HG03039 (cell line): ENCODE data around the gene PAEP.
"Not testable (repeated sequence)": the region's sequence is repeated elsewhere in the genome, so short reads cannot be mapped to it uniquely, and the experiment has no call there.

Experiments used
- ATAC-seq: cut with Tn5 transposase; IDR thresholded peaks from one replicate; pipeline ENCODE4 v1.9.1; 2021; ENCODE audit warnings: mild to moderate bottlenecking, moderate library complexity; ENCODE audit not compliant: unreplicated experiment

PAEP gene

DNA sequence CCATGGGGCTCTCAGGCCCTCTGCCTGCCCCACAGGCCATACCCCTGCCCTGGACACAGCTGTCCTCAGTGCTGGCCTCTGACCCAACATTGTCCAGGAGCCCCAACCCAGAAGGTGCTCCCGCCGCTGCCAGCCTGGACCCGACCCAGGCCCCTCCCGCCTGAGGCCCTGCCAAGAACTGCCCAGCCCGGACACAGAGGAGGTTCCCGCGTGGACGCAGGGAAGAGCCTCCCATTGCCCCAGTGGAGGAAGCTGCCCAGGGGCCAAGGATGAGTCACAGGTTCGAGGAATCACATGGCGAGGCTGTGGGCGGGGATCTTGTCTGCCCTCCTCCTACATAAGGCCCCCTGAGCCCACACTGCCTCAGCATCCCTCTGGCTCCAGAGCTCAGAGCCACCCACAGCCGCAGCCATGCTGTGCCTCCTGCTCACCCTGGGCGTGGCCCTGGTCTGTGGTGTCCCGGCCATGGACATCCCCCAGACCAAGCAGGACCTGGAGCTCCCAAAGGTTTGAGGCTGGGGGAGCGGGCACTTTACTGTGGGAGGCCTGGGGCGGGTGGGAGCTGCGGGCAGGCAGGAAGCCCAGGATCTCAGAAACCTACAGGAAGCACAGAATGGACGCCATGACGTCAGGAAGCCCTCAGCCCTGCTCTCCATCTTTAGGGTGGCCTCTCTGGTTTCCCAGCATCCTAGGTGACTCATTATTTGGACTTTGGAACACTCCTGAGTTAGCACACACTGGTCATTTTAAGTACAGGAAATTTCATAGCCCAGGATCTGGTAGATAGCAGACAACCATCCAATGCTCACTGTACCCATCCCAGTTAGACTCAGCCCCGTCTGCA is at the start of gene PAEP:
TSS of gene PAEP (plus strand) at position 366 of the 844 bp plus-strand sequence.
- ATAC-seq, result no peak

DNA sequence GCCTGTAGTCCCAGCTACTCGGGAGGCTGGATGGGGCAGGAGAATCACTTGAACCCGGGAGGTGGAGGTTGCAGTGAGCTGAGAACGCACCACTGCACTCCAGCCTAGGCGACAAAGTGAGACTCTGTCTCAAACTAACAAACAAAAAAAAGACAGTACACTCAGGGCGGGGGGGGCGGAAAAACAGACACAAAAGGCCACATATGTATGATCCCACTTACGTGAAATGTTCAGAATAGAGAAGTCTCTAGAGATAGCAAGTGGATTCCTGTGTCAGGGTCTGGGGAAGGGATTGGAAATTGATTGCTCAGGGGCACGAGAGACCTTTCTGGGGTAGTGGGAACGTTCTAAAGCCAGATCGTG is 49.3 kb upstream of the PAEP start:
- ATAC-seq, result no peak

DNA sequence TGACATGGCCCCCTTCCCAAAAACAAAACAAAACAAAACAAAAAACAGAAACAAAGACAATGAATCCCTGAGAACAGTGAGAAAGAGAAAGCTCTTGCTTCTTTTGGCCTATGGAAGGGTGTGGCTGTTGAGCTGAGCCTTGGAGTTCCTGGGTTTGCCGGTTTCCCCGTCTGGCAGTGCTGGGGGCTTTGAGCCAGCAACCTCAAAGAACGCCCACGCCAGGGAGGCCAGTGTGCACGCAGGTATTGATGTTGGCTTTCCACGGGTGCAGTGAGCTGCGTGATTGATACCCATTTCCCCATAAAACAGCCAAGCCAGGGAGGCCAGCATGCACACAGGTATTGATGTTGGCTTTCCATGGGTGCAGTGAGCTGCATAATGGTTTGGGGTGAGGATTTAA is 48.7 kb upstream of the PAEP start:
- no peak for ATAC-seq

DNA sequence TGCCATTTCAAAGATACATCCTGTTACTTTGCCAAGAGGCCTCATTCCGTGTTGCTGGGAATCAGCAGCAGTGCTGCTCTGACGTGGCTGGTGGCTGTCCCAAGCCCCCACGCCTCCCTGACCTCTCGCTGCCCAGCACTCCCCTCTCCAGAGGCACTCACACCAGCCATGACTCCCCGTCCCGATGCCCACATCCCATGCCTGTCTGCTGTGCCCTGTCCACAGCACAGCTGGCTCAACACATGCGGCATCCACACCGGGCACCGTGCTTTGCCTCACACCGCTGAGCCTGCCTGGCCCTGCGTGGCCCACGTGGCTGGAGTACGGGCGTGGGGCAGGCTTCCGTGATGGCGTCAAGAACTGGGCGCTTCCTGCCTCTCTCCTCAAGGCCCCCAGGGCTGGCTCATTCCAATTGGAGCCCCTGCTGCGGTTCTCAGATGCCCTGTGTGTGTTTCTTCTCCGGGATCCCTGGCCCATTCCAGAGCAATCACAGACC is 48.2 kb upstream of the PAEP start:
- ATAC-seq, result no peak

DNA sequence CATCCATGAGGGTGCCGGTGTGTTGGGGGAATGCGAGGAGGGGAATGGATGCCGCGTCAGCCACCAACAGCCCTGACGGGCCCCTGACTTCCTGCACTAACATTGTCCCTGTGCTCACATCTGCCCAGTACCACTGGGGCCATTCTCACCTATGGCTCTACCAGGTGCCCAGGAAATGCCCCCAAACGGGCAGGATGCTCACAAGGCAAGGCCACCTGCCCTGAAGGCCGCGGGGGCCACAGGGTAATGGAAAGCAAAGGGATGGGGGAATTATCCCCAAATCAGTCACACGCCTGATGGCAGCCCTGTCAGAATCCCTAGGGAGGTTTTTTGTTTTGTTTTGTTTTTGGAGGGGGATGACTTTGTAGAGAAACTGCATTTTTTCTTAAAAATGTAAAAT is 47.6 kb upstream of the PAEP start:
- ATAC-seq, result not testable (repeated sequence)

DNA sequence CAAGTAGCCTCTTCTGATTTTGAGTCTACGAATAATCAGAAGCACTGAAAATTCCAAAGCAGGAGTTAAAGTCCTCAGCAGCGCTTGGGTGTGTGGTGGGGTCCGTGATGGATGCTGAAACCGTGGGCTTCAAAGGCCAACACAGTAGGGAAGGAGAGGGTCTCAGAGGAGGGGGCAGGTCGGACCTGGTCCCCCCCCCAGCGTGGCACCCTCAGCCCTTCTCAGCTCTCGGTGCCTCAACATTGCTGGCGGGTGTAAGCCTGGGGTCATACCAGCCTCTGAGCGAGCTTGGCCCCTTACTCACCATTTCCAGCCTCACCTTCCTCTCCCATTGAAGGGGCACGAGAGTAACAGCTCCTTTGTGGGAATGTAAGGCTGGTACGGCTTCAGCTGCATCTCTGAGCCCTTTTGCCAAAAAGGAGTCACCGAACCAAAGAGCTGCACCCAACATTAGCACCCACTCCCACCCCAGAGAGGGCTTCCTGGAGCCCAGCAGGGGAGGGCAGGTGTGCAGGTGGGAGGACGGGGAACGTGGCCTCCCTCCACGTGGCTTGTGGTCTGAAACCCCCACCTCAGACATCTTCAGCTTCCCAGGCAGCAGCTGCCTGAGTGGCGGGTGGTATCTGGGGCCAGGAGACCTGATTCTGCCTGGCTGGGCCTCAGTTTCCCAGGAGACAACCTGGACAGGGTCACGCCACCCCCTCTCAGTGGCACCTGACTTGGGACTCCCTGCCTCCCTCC is 47.0 kb upstream of the PAEP start:
- ATAC-seq, result no peak

DNA sequence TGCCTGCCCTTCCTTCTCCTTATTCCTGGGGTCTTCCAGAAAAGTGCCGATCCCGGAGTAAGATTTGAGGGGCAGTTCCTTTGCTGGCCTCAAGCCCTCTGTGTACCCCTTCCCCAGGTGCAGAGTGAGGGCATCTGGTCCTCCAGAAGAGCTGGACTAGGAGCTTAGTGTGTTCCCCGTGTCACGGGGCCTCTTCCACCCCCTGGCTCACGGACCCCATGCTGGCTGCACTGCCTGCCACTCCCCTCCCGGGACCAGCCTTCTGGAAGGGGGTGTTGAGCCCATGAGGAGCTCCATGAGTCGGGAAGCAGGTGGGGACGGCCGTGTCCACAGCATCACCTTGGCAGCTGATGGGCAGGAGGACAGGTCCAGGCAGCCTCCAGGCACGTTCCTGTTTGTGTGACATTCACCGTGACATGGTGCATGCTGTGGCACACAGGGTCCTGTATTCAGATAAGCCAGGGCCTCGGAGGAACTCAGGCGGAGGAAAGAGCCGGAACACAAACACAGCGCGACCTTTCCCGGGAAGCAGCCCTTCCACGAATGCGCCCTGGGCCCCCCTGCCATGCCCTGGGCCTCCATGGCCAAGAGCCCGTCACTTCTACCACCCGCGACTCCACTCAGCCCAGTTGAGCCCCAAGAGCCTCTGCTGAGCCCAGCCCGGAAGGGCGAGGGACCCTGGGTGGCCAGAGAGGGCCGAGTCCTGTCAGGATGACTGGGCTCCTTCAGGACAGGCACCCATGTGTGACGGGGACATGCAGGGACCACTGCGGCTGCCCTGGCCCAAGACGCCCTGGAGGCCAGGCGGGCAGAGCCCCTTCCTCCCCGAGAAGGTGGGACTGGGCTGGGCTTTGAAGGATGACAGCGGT is 46.2 kb upstream of the PAEP start:
- no peak for ATAC-seq

DNA sequence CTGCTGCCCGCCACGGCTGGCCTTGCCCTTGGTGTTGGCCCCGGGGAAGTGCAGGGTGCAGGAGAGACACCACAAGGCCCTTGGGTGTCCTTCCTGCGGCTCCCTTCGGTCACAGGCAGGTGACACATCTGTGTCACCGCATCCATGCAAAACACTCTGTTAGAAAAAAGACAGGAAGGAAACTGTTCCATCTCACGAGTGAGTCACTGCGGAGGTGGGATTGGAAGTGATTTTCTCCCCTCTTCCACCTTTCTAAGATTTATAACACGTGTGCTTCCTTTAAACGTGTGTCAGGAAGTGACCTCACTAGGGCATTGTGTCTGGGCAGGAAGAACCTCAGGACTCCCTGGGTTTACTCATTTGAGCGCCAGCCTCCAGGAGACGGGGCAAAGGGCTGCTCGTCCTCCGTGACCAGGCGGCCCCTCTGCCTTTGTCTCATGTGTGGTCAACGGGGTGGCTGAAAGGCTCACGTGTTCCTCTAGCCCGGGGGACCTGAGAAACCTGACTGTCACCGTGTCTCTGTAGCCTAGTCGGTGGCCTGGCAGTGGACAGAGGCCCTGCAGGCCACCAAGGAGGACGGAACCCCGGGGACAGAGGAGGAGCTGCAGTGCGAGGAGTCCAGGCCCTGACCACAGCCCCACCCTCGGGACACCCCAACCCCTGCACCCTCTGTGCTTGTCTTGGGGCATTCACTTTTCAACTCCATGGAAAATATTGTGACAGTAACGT is 45.3 kb upstream of the PAEP start:
- ATAC-seq, result no peak

DNA sequence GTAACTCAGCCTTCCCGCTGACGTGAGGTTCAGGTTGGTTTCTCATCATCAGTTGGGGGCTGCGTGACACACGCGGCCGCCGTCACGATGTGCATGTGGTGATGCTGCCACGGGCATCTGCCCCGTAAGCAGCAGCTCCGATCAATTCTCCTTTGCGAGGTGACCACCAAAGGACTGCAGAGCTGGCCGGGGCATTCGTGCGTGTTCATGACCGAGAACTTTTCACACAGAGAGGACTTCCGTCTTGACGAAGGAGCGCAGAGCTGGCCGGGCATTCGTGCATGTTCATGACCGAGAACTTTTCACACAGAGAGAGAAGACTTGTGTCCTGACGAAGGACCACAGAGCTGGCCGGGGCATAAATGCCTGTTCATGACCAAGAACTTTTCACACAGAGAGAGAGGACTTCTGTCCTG is 44.1 kb upstream of the PAEP start:
- no peak for ATAC-seq

DNA sequence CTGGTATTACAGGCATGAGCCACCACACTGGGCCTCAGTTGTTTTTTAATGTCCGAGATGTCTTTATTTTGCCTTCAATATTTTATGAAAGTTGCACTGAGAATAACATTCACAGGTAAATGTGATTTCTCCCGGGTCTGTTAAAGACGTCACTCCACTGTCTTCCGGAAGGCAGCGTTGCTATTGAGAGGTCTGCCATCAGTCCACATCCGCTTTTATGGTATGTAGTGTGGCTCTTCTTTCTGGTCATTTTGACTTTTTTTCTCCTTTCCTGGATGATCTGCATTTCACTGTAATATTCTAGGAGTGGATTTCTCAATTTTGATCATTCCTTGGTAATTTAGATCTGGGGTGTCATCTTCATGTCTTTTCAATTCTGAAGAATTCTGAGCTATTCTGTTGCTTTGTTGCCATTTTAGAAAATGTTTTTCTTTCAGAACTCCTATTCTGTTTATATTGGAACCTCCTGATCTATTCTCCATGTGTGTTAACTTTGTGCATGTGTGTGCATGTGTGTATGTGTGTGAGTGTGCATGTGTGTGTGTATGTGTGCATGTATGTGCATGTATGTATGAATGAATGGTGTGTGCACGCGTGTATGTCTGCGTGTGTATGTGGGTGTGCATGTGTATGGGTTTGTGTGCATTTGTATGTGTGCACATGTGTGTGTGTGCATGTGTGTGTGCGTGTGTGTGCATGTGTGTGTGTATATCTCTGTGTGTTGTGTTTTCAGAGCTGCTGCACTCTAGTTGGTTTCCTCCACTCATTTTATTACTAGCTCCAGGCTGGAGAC is 42.2 kb upstream of the PAEP start:
- ATAC-seq, result no peak

DNA sequence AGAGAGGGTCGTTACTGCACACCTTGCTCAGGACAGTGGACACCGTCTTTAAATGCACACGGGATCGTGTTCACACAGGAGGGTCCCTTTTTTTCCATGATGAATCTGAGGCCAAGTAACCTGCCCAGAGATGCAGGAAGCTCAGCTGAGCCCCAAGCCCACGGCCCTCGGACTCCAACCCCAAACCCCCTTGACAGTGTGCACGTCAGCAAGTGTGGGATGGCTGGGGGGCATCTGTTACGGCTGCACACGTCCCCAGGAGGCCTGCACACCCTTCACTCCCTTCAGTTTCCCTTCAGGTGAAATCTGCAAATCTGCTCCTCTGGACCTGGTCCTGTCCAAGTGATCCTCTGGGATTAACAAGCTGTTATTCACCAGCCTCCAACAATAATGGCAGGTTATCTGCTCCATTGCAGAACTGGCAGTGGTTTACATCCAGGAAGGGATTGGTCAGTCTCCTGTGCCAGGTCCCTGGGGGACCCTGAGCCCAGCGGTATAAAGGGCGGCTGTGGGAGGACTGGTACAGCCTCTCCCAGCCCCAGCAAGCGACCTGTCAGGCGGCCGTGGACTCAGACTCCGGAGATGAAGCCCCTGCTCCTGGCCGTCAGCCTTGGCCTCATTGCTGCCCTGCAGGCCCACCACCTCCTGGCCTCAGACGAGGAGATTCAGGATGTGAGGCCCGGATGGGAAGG is 40.5 kb upstream of the PAEP start, which contains the start of gene LCN1:
TSS of gene LCN1 (plus strand) at position 525 of the 692 bp plus-strand sequence. CDS start at position 583, 58 bp downstream.
- ATAC-seq, result no peak

DNA sequence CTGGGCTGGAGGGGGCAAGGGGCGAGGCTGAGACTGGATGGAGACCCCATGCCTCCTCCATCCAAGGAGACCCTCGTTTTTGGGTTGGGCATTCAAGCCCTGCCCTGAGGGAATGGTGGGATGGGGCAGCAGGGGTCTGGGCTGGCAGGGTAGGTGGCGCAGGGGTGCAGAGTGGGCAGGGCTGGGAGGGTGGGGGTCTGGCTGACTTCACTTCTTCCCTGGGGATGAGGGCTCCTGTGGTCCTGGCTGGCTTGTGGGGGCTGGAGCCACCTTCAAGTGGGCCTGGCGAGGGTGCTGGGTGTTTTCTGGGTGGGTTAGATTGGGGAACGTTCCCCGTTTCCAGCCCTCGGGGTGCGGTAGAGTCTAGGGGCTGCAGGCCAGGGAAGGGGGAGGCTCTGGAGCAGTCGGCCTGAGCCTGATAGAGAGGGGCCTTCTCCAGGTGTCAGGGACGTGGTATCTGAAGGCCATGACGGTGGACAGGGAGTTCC is 39.9 kb upstream of the PAEP start:
- ATAC-seq, result no peak

DNA sequence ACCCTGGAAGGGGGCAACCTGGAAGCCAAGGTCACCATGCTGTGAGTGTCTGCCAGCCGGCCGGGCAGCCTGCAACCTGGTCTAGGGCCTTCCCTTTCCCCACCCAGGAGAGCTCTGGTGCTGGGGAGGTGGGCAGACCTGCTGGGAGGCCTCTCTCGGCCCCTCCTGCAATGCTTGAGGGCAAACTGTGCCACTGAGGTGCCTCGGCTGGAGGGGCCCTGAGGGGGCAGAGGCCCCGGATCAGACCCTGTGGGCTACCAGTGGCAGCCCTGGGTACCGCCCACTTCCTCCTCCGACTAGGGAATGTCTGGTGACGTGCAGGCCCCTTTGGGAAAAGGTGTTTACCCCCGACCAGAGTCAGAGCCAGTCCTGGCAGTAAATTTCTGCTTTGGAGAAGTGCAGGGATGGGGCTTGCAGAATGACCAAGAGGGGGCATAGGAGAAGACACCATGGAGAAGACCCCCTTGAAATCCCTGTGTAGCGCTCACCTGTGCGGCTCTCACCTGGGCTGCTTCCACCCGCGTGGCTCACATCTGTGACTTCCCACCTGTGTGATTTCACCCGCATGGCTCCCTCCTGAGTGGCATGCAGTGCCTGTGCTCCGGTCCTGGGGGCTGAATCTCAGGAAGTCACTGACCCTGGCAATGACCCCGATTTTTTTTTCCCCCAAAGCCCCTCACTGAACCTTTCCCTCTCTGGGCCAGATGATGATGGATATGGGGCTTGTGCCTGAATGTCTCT is 39.2 kb upstream of the PAEP start:
- ATAC-seq, result no peak

DNA sequence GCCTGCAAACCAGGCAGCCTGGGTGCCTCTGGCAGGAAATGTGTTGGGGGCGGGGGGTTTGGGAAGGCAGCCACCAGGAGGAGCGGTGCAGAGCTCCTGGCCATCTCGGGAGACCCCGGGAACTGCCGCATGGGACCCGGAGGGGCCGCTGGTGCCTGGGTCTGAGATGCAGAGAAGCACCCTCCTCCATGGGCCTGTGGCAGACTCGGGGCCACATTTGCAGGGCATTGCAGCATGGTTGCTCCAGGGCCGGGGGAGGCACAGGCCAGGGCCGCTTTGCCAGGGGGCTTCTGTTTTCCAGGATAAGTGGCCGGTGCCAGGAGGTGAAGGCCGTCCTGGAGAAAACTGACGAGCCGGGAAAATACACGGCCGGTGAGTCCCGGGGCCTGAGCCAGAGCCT is 38.6 kb upstream of the PAEP start:
- no peak for ATAC-seq

DNA sequence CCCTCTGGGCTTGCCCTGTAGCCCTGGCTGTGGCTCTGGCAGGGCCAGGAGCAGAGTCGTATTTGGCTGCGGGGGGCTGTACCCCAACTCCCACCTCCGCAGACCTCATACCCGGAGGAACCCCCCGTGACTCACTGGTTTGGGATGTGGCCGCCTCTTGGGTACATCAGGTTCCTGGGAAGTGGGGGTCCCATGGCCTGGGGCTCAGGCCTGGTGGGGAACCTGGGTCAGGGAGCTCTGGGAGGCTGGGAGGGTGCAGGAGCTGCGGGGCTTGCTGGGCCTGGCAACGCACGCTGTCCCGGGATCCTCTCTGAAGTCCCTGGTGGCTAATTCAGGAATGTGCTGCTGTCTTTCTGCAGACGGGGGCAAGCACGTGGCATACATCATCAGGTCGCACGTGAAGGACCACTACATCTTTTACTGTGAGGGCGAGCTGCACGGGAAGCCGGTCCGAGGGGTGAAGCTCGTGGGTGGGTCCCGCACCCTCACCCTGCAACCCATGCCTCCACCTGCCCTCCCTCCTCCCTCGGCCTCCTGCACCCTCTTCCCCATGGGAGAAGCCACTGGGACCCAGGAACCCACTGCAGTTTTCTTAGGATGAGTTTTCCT is 37.9 kb upstream of the PAEP start:
- no peak for ATAC-seq

DNA sequence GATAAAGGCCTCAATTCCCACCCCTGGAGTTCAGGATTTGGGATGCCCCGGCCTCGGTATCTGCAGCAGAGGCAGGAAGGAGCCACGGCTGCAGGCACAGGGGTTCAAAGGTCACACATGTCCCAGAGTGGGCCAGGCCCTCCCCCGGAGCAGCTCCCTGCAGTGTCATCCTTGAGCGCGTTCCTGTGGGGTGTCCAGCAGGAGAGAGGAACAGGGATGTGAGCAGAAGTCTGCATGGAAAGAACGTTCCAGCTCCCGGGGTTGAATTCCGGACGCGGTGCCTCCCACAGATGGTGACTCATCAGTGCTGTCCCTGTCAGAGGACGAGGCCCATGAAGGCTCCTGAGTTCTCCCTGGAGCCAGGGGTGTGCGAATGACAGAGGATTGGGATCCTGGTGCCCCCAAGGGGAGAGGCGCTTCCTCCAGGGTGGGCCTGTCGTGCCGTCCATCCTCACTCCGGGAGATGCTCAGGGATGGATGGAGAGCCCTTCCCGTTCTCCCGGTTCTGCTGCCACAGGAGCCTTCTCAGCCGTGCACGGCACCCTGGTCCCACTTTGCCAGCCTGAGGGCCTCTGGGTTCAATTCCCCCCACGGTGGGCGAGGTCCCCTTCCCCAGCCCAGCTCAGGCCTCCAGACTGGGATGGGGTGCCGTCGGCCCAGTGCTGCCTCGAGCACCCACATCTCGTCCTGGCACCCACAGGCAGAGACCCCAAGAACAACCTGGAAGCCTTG is 37.3 kb upstream of the PAEP start:
- no peak for ATAC-seq
